CD4-positive, alpha-beta memory T cell (primary cell): ENCODE data around the gene NMNAT1. TPM values are rescaled to one million over a fixed set of nuclear protein-coding genes. Genes with fewer than 3 reads are reported as not detected.
"Not testable (repeated sequence)": the region's sequence is repeated elsewhere in the genome, so short reads cannot be mapped to it uniquely, and the experiment has no call there.

Experiments used
- CTCF ChIA-PET: fragments of 350-600 bp; sonication (Branson Sonifier 250); formaldehyde crosslinking; loops from one replicate; lab custom pipeline; 2021; ENCODE audit warnings: inconsistent platforms; ENCODE audit not compliant: partially characterized antibody; lab: Charles Lee
- POLR2A ChIA-PET: fragments of 350-600 bp; sonication (Branson Sonifier 250); formaldehyde crosslinking; loops from one replicate; lab custom pipeline; 2021; ENCODE audit not compliant: partially characterized antibody; lab: Charles Lee
- DNase-seq, 5 donors: peaks; one replicate each; pipeline versions ENCODE4 v3.0.0 to v3.0.0-alpha.2; 2020 to 2022; ENCODE audit warnings: mixed read lengths in 1 of 5
- H3K27ac ChIP-seq: one replicate; pipeline ENCODE4 v1.7.0; 2013; ENCODE audit warnings: low read depth, low read length
- H3K27me3 ChIP-seq: 2 replicates; pipeline ENCODE4 v1.7.0; 2013; ENCODE audit warnings: mild to moderate bottlenecking, low read length, moderate library complexity; ENCODE audit not compliant: insufficient read depth
- H3K36me3 ChIP-seq: 2 replicates; pipeline ENCODE4 v1.7.0; 2013; ENCODE audit warnings: mild to moderate bottlenecking, low read length, moderate library complexity; ENCODE audit not compliant: insufficient read depth
- H3K4me1 ChIP-seq: 2 replicates; pipeline ENCODE4 v1.7.0; 2013; ENCODE audit warnings: mild to moderate bottlenecking, low read length, moderate library complexity; ENCODE audit not compliant: insufficient read depth
- H3K4me3 ChIP-seq, 2 donors: one replicate each; pipeline ENCODE4 v1.7.0; 2013; ENCODE audit warnings: low read length in 2 of 2, mild to moderate bottlenecking in 1 of 2
- H3K9me3 ChIP-seq, 2 donors: one replicate each; pipeline ENCODE4 v1.7.0; 2013; ENCODE audit warnings: low read length in 2 of 2, control low read depth in 1 of 2; ENCODE audit not compliant: control insufficient read depth in 1 of 2
- H3K27ac Mint-ChIP-seq, 7 donors: one replicate each; pipeline ENCODE4 v1.8.0; 2020 to 2021; ENCODE audit warnings: mixed read lengths in 7 of 7, mild to moderate bottlenecking in 6 of 7, inconsistent platforms in 3 of 7, moderate library complexity in 3 of 7
- H3K27me3 Mint-ChIP-seq, 2 donors: one replicate each; pipeline ENCODE4 v1.8.0; 2020 to 2021; ENCODE audit warnings: mixed read lengths in 2 of 2
- H3K36me3 Mint-ChIP-seq, 2 donors: one replicate each; pipeline ENCODE4 v1.8.0; 2020 to 2021; ENCODE audit warnings: mixed read lengths in 2 of 2, inconsistent platforms in 1 of 2, mild to moderate bottlenecking in 1 of 2
- H3K4me1 Mint-ChIP-seq, 4 donors: one replicate each; pipeline ENCODE4 v1.8.0; 2020 to 2021; ENCODE audit warnings: mixed read lengths in 4 of 4, mild to moderate bottlenecking in 1 of 4
- H3K4me3 Mint-ChIP-seq, 8 donors: one replicate each; pipeline ENCODE4 v1.8.0; 2020 to 2021; ENCODE audit warnings: mixed read lengths in 8 of 8, mild to moderate bottlenecking in 7 of 8, moderate library complexity in 6 of 8, inconsistent platforms in 3 of 8
- H3K9me3 Mint-ChIP-seq, 8 donors: one replicate each; pipeline ENCODE4 v1.8.0; 2020 to 2021; ENCODE audit warnings: mixed read lengths in 8 of 8, mild to moderate bottlenecking in 5 of 8, inconsistent platforms in 3 of 8, moderate library complexity in 1 of 8
- intact Hi-C: fragments of 100-400 bp; cut with micrococcal nuclease; formaldehyde crosslinking; loops from one replicate; pipeline ENCODE4 v1.15.1; 2023
- polyA plus RNA-seq, 2 donors: library from polyadenylated mRNA; unstranded; fragments of 300-500 nt; fragmentation: Illumina TruSeq; gene quantifications; one replicate each; pipeline ENCODE4 v1.2.3, GENCODE V29; 2021
- total RNA-seq, 2 experiments: library from RNA; stranded (reverse); gene quantifications; one replicate each; pipeline ENCODE4 v1.2.3, GENCODE V29; 2021

NMNAT1 gene
- total and polyA plus RNA-seq, 4 experiments from 2014 or later = 0.57 to 6.7 (median 6.2) TPM

DNA sequence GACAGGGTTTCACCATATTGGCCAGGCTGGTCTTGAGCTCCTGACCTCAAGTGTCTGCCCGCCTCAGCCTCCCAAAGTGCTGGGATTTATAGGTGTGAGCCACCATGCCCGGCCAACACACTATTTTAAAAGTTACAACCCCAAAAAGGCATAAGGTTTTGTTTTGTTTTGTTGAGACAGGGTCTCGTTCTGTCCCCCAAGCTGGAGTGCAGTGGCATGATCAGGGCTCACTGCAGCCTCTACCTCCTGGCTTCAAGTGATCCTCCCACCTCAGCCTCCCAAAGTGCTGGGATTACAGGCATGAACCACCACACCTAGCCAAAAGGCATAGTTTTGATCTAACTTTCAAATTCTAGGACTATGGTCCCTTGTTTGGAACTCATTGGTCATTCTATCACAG is 25.8 kb upstream of the NMNAT1 start:
- H3K9me3 Mint-ChIP-seq, H3K9me3 ChIP-seq, H3K4me3 Mint-ChIP-seq, H3K27me3 ChIP-seq, H3K4me3 ChIP-seq, H3K27ac Mint-ChIP-seq, intact Hi-C loops, DNase-seq, H3K4me1 ChIP-seq, H3K36me3 ChIP-seq, H3K27me3 Mint-ChIP-seq, H3K36me3 Mint-ChIP-seq, POLR2A ChIA-PET, H3K27ac ChIP-seq, H3K4me1 Mint-ChIP-seq: not testable (repeated sequence)
- CTCF ChIA-PET = interaction anchor here (1.3 kb wide), 1 partner anchor 33 kb away, joined by 4 read pairs; no protein-coding TSS in a partner anchor

DNA sequence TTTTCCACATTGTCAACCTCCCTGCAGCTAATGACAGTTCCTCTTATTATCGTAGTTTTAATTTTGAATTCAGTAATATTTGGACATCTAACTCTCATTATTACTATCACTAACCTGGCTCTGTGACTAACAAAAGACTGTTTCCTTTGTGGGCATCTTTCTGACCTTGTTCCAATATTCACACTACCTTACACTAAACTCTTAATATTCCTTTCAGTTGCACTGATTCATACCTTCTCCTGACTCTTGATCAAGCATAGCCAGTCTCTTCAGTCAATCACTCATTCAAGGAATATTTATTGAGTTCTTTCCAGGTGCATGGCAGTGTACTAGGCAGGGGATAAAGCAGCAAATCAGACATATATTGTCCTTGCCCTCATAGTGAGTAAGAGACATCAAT is 25.4 kb upstream of the NMNAT1 start:
- no peak for DNase-seq
- H3K27me3 Mint-ChIP-seq = no peaks in the 10 kb centered on the region
- H3K27ac Mint-ChIP-seq = no peak overlapping the region
- CTCF ChIA-PET = interaction anchor here (1.3 kb wide), 1 partner anchor 33 kb away, joined by 4 read pairs; no protein-coding TSS in a partner anchor
- Histone ChIP-seq H3K4me3 (no peak overlapping the region), H3K4me1 (no peaks in the 10 kb centered on the region), H3K27ac (no peak overlapping the region), H3K27me3 (no peaks in the 10 kb centered on the region), H3K9me3 (no peaks in the 10 kb centered on the region), H3K36me3 (no peaks in the 10 kb centered on the region)
- H3K36me3 Mint-ChIP-seq = no peaks in the 10 kb centered on the region
- POLR2A ChIA-PET = no interaction called here
- H3K4me3 Mint-ChIP-seq = no peak overlapping the region
- no peaks in the 10 kb centered on the region for H3K9me3 Mint-ChIP-seq
- H3K4me1 Mint-ChIP-seq = peaks cover 0 to 1% (median 0%) of the 10 kb centered on the region in 4 donors
- intact Hi-C loops = no loop called here

DNA sequence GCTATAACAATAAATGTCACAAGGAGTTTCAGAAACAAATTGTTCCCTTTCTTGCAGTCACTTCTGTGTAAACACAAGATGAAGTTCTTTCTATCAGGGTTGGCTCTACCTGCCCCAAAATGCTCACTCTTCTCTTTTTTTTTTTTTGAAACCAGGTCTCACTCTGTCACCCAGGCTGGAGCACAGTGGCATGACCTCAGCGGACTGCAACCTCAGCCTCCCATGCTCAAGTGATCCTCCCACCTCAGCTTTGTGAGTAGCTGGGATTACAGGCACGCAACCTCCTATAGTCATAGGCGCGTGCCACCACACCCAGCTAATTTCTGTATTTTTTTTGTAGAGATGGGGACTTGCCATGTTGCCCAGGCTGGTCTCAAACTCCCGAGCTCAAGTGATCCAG is 22.7 kb upstream of the NMNAT1 start:
- Histone ChIP-seq H3K27ac (no peak overlapping the region), H3K36me3 (no peaks in the 10 kb centered on the region), H3K4me3 (no peak overlapping the region), H3K27me3 (no peaks in the 10 kb centered on the region), H3K9me3 (no peaks in the 10 kb centered on the region), H3K4me1 (no peaks in the 10 kb centered on the region)
- intact Hi-C loops = no loop called here
- CTCF ChIA-PET = no interaction called here
- no peaks in the 10 kb centered on the region for H3K27me3 Mint-ChIP-seq
- no peaks in the 10 kb centered on the region for H3K9me3 Mint-ChIP-seq
- H3K36me3 Mint-ChIP-seq = no peaks in the 10 kb centered on the region
- no peak overlapping the region for H3K4me3 Mint-ChIP-seq
- no peaks in the 10 kb centered on the region for H3K4me1 Mint-ChIP-seq
- POLR2A ChIA-PET = no interaction called here
- peak overlapping the region in 2 of 7 donors; percentile 83 to 86 for H3K27ac Mint-ChIP-seq
- DNase-seq = no peak

DNA sequence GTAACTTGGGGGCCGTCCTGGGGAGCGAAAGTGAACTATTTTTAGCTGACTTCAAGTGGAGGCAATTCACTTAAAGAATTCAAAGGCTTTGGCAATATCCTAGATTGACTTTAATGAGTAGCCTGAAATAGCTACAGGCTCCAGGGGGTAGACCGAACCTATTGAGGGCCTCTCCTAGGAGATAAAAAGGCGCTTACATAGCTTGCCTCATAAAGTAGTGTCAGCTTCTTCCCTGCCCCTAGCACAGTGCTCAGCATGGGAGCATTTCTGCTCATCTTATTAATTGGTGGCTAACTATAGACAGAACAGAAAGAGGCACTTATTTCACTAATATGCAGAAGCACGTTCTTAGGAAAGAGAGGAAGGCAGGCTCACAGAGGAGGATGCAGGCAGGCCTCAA is 20.9 kb upstream of the NMNAT1 start:
- Histone ChIP-seq H3K36me3 (no peaks in the 10 kb centered on the region), H3K27ac (no peak overlapping the region), H3K27me3 (no peaks in the 10 kb centered on the region), H3K4me1 (no peaks in the 10 kb centered on the region), H3K4me3 (no peak overlapping the region), H3K9me3 (no peaks in the 10 kb centered on the region)
- Mint-ChIP-seq H3K36me3 (peaks cover 2 to 4% of the 10 kb centered on the region in 2 donors), H3K4me3 (no peak overlapping the region), H3K27ac (no peak overlapping the region), H3K9me3 (no peaks in the 10 kb centered on the region), H3K27me3 (no peaks in the 10 kb centered on the region), H3K4me1 (peaks cover 0 to 1% (median 0%) of the 10 kb centered on the region in 4 donors)
- DNase-seq = no peak
- intact Hi-C loops = no loop called here
- ChIA-PET CTCF (no interaction called here), POLR2A (no interaction called here)

DNA sequence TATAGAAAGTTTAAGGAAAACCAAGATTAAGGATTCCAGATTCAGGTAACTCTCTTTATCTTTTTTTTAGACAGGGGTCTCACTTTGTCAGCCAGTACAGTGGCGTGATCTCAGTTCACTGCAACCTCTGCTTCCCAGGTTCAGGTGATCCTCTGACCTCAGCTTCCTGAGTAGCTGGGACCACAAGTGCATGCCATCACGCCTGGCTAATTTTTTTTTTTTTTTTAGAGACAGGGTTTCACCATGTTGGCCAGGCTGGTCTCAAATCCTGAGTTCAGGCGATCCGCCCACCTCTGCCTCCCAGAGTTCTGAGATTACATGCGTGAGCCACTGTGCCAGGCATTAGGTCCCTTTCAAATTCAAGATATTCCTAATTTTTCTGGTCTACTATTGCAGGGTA is 16.0 kb upstream of the NMNAT1 start:
- no peaks in the 10 kb centered on the region for H3K9me3 Mint-ChIP-seq
- Histone ChIP-seq H3K27ac (no peak overlapping the region), H3K9me3 (no peaks in the 10 kb centered on the region), H3K4me3 (no peak overlapping the region), H3K4me1 (no peaks in the 10 kb centered on the region), H3K27me3 (no peaks in the 10 kb centered on the region), H3K36me3 (peaks cover 3% of the 10 kb centered on the region)
- no peak overlapping the region for H3K27ac Mint-ChIP-seq
- peaks cover 0 to 1% (median 0%) of the 10 kb centered on the region in 4 donors for H3K4me1 Mint-ChIP-seq
- no peak overlapping the region for H3K4me3 Mint-ChIP-seq
- H3K27me3 Mint-ChIP-seq = no peaks in the 10 kb centered on the region
- ChIA-PET POLR2A (no interaction called here), CTCF (no interaction called here)
- intact Hi-C loops = no loop called here
- H3K36me3 Mint-ChIP-seq = peaks cover 14 to 26% of the 10 kb centered on the region in 2 donors
- no peak for DNase-seq

DNA sequence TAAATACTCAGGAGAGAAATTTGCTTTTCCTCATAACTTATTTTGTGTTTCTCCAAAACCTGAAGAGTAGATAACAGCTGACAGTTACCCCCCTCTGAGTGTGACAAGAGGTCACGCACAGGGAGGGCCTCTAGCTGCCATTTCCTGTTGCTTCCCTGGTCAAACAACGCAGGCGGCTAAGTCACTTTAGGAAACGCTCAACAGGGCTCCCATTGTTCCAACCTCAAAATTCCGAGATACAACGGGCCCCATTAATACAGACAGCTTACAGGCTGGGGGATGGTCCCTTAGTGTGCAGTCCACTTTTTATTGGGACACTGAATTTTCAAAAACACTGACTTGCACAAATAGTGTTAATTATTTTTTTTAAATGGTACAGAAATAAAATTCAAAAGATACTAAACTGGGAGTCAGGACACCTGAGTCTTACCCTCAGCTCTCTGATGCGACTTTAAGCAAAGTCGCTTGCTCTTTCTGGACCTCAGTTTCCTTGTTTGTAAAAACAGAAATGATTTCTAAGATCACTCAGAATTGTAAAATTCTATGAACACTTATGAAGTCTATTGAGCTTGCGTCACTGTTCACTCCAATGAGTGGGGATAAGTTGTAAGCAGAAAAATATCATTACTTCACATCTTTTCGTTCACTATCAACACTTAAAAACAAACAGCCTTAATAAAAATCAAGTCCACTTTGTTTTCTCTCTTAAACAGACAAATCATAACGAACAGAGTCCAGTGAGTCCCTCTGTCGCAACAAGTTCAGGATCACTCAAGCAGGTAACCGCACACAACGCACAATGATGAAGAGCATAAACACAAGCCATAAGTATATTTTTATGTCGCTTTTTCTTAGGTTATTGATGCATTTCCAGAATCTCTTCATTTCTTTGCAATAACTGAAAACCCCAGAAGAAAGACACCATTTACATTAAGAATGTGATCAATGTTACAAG is 13.6 kb upstream of the NMNAT1 start:
- Histone ChIP-seq H3K9me3 (no peaks in the 10 kb centered on the region), H3K36me3 (peaks cover 15% of the 10 kb centered on the region), H3K4me1 (no peaks in the 10 kb centered on the region), H3K27me3 (no peaks in the 10 kb centered on the region), H3K27ac (no peak overlapping the region), H3K4me3 (no peak overlapping the region)
- Mint-ChIP-seq H3K4me3 (no peak overlapping the region), H3K36me3 (peaks cover 27 to 43% of the 10 kb centered on the region in 2 donors), H3K27me3 (no peaks in the 10 kb centered on the region), H3K9me3 (no peaks in the 10 kb centered on the region), H3K4me1 (peaks cover 0 to 3% (median 0%) of the 10 kb centered on the region in 4 donors), H3K27ac (no peak overlapping the region)
- CTCF ChIA-PET = interaction anchor here (0.6 to 1.2 kb wide), 4 partner anchors 8 to 50 kb away, joined by 3 to 7 read pairs (median 4); no protein-coding TSS in a partner anchor
- intact Hi-C loops = no loop called here
- no peak for DNase-seq
- POLR2A ChIA-PET = interaction anchor here (1.1 kb wide), 1 partner anchor 55 kb away, joined by 3 read pairs; no protein-coding TSS in a partner anchor

DNA sequence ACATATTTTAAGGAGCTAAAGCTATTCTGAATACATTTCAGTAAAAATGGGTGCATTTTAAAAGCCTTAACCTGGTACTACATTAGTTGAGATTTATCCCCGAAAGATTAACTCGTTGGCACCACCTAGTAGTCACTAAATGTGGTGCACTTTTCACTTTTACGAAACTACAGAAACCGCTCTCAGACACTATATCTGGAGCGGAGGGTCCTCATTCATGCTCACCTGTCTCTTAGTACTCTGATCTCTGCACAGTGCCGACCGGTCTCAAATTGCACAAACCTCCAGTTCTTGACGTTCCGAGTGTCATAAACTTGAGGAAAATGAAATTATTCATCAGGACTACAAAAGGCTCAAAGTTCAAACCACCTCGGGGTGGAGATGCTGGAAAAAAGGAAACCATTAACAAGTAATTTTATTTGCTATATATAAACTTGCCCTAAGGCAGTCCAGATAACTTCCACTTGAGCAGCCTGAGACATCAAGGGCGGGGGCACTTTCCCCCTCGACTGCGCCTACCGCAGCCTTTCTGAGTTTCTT is 806 bp upstream of the NMNAT1 start:
- CTCF ChIA-PET = interaction anchor here (0.8 to 3.9 kb wide), 5 partner anchors 8 to 91 kb away, joined by 3 to 17 read pairs (median 10); partner anchors contain the start of gene UBE4B

More for the DNA sequence above, 806 bp upstream of the NMNAT1 start:
- Histone ChIP-seq H3K9me3 (no peaks in the 10 kb centered on the region), H3K4me1 (peaks cover 18% of the 10 kb centered on the region), H3K4me3 (peak overlapping the region; percentile 91 to 100), H3K36me3 (peaks cover 6% of the 10 kb centered on the region), H3K27me3 (no peaks in the 10 kb centered on the region), H3K27ac (peak overlapping the region; percentile 92)
- peak; percentile 27 to 52 (median 33) for DNase-seq
- Mint-ChIP-seq H3K4me1 (peaks cover 11 to 37% (median 19%) of the 10 kb centered on the region in 4 donors), H3K4me3 (peak overlapping the region; percentile 94 to 97 (median 97)), H3K9me3 (no peaks in the 10 kb centered on the region), H3K36me3 (peaks cover 2 to 21% of the 10 kb centered on the region in 2 donors), H3K27me3 (no peaks in the 10 kb centered on the region), H3K27ac (peak overlapping the region; percentile 89 to 99 (median 98))
- intact Hi-C loops = loop anchor here (1.0 to 5.0 kb wide), 6 partner anchors 8 to 486 kb away; partner anchors contain the start of genes CTNNBIP1 and UBE4B
- POLR2A ChIA-PET = interaction anchor here (0.9 to 2.3 kb wide), 5 partner anchors 7 to 158 kb away, joined by 3 to 12 read pairs (median 4); partner anchors contain the start of gene CTNNBIP1
